Epidermal melanocyte (primary cell): ENCODE measurements around the gene RRAGC.
"Not testable (repeated sequence)": the region's sequence is repeated elsewhere in the genome, so short reads cannot be mapped to it uniquely, and the experiment has no call there.

Experiments used
- DNase-seq: peaks from one replicate; pipeline ENCODE4 v3.0.0; 2011; ENCODE audit warnings: low spot score; ENCODE audit not compliant: insufficient read length

RRAGC gene

GRCh38 chr1:38858833-38859560 is 575 bp downstream of the RRAGC start:
- DNase-seq, result no peak

DNA sequence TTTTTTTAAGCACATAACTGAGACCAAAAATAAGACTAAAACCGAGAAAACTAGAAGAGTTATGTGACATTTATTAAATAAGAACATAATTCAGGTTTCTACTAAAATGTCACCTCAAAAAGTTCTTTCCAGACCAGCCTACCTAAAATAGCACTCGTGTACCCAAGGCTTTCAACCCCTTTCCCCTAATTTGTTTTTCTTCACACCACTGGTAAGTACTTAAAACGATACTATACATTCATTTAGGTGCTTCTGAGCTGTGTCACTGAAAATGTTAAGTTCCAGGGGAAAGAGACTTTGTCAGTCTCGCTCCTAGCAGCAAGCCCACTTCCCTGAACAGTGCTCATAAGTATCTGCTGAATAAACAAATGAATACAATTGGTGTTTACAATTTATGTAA is 6.8 kb downstream of the RRAGC start:
- DNase-seq, result no peak

DNA sequence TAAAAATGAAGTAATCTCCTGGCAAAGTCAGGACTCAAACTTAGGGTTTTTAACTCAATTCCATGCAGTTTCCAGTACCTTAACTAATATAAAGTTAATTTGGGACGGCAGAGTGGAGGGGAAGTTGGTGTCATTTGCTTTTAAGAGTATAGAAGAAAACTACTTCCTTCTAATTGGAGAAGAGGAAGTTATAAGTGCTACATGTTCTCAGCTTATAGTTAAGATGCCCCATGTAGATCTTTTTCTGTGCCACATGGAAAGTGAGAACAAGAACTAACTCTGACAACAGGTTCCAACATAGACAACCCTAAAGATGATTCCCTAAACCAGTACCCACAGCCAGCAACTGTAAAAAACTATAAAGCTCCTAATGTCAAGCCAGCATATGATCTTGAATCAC is 11.5 kb downstream of the RRAGC start:
- no peak for DNase-seq

GRCh38 chr1:38846210-38846609 is 13.4 kb downstream of the RRAGC start:
- no peak for DNase-seq

DNA sequence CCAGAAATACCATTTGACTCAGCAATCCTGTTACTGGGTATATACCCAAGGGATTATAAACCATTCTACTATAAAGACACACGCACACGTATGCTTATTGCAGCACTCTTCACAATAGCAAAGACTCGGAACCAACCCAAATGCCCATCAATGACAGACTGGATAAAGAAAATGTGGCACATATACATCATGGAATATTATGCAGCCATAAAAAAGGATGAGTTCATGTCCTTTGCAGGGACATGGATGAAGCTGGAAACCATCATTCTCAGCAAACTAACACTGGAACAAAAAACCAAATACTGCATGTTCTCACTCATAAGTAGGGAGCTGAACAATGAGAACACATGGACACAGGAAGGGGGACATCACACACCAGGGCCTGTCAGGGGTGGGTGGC is 14.5 kb downstream of the RRAGC start:
- DNase-seq, result not testable (repeated sequence)

DNA sequence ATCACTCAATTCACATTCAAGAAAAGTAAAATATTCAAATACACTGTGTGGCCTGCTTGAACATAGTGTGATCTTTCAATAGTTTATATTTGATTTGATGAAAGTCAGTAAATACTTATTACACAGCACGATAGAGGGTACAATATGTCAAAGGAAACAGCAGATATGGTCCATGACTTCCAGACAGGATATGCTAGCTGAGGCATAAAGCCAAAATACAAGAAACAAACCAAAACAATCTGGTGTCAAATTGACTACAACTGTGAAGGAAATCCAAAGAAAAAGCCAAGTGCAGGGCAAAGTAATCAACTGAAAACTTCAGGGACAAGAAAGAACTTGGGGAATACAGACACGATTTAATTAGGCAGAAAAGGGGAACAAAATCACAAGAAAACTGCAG is 19.3 kb downstream of the RRAGC start:
- DNase-seq, result no peak

DNA sequence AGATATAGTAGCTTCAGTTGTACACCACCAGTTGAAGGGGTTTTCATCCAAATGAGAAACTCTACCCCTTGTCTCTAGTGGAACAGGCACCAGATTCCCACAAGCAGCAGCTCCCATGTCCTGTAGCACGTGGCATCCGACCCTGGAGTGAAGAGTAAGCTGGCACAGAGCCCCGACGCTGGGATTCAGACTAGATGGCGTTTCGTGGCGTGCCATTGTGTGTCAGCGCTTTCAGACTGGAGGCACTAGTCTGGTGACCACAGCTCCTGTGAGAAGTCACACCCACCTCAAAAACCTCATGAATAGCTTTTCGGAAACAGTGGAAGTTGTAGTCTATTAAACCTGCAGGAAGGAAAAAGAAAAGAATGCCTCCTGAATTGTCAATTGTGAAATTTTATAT is 20.2 kb downstream of the RRAGC start:
- DNase-seq, result no peak

GRCh38 chr1:38836316-38836715 is 23.3 kb downstream of the RRAGC start:
- not testable (repeated sequence) for DNase-seq

DNA sequence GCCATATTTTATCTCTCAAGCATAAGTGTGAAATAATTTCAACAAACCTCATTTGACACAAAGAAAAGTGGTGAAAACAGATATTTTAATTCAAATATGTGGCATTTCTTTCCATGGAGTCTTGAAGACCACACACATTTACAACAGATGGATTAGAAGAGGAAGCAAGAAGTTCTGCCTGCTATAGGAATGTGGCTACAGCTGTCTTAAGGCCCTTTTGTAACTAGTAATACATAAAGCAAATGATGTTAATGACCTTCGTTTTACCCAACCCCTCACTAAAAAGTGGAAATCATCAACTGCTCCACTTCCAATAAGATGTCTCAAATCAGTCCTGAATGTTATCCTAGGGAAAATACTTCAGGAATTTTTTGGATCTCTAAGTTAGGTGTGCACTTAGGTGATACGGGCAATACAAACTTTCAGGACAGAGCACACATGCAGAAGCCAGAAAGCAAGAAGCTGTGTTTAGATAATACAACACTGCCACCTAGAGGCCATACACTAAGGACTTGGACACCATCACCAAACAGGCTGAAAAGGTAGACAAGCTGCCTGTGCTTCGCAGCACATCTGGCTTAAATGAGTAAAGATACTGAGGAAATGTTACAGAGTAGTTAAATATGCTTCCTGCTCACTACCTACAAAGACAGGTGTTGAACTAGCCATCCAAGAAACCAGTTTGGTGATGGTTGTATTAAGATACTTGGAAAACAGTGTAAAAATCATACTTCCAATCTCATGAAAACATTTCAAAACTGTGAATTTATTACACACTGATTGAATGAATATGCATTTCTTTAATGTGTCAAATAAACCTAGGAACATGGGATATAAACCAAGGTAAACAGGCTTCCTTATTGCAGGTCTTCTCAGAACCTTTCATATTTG is 24.4 kb downstream of the RRAGC start:
- DNase-seq, result peak; percentile 67

DNA sequence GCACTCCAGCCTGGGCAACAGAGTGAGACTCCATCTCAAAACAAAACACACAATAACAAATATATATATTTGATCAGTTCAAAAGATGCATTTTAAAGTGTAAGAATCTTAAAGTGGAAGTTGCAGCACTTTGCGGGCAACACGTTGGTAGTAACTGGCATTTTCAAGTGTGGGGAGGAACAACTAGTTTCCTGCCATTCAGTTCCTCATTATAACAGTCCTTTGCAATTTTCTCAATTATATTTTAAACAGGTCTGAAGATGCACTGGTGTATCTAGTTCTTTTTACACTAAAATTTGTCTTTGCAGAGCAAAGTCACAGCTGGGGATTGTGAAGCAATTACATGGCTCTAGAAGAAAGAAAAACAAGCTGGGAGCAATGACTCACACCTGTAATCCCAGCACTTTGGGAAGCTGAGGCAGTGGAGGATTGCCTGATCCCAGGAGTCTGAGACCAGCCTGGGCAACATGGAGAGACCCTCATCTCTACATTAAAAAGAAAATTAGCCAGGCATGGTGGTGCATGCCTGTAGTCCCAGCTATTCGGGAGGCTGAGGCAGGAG is 25.3 kb downstream of the RRAGC start:
- no peak for DNase-seq

DNA sequence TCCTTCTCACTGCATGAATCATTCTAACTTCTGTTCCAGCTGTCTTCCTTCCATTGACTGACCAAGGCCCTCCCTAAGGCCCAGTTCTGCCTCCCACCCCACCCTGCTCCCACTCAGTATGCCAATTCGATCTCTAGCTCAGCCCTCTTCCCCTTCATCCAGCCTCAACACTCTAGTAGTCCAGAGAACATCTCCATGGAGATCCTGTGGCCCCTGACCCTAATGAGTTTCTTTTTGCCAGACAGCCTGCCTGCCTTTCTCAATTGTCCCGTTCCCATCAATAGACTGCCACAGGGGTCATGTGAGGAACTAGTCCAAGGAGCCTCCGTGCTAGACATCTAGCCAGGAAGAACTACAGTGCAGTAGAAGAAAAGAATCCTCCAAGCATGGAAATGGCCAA is 26.4 kb downstream of the RRAGC start:
- DNase-seq, result no peak

- no peak for DNase-seq
These were observed 27.2 kb downstream of the RRAGC start for GRCh38 chr1:38832370-38832734.

- DNase-seq, result no peak
These were observed 27.7 kb downstream of the RRAGC start for GRCh38 chr1:38831731-38832369.

GRCh38 chr1:38829368-38829767 is 30.2 kb downstream of the RRAGC start:
- DNase-seq, result no peak

GRCh38 chr1:38827318-38827717 is 32.3 kb downstream of the RRAGC start:
- no peak for DNase-seq

- DNase-seq, result no peak
These were observed 32.7 kb downstream of the RRAGC start for GRCh38 chr1:38826886-38827285.

GRCh38 chr1:38826262-38826661 is 33.3 kb downstream of the RRAGC start:
- DNase-seq, result no peak

DNA sequence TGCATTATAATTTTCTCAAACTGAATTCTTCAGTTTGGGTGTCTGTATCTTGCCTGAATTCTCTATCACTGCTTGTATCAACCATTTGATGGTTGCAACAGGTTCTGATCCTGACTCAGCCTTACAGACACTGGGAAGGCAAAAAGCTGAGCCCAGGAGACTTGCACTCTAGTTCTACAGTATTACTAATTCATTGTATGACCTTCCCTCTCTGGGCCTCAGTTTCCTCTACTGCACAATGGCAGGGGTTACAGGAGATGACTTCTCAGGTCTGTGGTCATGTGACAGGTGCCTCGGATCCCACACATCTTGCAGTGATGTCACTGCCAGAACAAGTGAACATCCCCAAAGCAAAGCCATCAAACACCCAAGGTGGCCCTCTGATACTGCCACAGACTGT is 38.7 kb downstream of the RRAGC start:
- DNase-seq, result no peak

GRCh38 chr1:38819516-38819915 is 40.1 kb downstream of the RRAGC start:
- no peak for DNase-seq

DNA sequence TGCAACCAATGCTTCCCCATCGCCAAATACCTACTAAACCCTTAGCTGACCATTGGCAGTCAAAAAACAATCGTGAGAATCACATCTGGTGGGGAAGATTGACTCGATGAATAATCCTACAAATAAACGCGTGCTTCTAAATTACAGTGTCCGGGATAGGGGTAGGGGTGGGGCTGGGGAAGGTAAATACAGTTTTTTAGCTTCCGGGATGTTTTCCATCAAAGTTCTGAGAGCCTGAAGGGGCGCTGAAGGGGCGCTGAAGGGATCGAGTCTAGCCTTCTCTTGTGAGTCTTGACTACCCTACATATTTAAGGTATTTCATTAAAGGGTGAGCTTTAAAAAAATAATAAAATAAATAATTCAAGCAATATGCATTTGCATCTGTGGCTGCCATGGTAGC is 40.5 kb downstream of the RRAGC start:
- no peak for DNase-seq

- DNase-seq, result no peak
These were observed 41.2 kb downstream of the RRAGC start for GRCh38 chr1:38818175-38818976.
